SK-N-SH (cell line): Measurements from ENCODE around the gene VSIG10L.

Source experiments
- EZH2phosphoT487 ChIP-seq: fragments of 200-600 bp; sonication (generic); IDR thresholded peaks from 2 replicates; pipeline ENCODE4 v1.6.1; 2017; ENCODE audit warnings: low read depth, mixed run types, mild to moderate bottlenecking, antibody characterized with exemption, moderate library complexity, borderline replicate concordance
- MAX ChIP-seq: IDR thresholded peaks from 2 replicates; pipeline ENCODE4 v1.4.0; 2012; ENCODE audit warnings: low read depth
- NRF1 ChIP-seq: IDR thresholded peaks from 2 replicates; pipeline ENCODE4 v1.6.1; 2012; ENCODE audit warnings: low read depth, mild to moderate bottlenecking, low read length
- RXRA ChIP-seq: IDR thresholded peaks from 2 replicates; pipeline ENCODE4 v1.4.0; 2012; ENCODE audit warnings: low read depth, mild to moderate bottlenecking, borderline replicate concordance
- SIN3A ChIP-seq: IDR thresholded peaks from 2 replicates; pipeline ENCODE4 v1.6.1; 2012; ENCODE audit warnings: low read depth, mild to moderate bottlenecking, low read length, moderate library complexity, borderline replicate concordance
- TF ChIP-seq, protein P1 (sequence below): fragments of 200-600 bp; sonication (generic); IDR thresholded peaks from 2 replicates; pipeline ENCODE4 v1.6.1; 2017; ENCODE audit warnings: antibody characterized with exemption, mild to moderate bottlenecking, moderate library complexity

DNA sequence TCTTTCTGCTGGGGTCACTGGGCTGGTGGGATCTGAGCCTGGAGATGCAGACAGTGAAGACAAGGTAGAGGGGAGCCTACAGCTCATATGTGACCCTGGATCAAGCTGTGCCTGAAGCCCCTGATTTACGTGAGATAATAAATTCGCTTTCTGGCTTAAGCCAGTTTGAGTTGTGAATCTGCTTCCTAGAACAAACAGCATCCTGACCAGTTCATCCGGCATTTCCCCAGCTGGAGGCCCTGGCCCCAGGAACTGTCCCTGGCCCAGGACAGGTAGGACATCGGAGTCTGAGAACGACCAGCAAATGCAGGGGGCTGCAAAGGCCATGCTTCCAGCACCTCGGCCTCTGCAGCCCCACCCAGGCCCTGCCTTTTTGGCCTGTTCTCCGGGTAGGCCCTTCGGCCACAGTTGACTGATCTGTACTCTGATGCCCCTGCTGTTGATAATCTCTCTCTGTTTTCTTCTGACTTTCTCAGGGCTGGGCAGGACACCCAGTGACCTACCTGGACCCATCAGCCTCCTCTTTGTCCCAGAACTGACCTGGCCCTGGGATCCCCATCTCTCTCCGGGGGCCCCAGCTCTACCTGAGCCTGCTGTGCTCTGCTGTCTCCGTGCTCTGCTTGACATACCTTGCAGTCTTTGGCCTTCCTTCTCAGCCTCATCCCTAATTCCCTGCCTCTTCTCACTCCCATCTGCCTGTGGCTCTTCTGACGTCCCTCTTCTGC, 9.5 kb upstream of the VSIG10L start:
- TF ChIP-seq SIN3A = no peak
- TF ChIP-seq, protein P1, sequence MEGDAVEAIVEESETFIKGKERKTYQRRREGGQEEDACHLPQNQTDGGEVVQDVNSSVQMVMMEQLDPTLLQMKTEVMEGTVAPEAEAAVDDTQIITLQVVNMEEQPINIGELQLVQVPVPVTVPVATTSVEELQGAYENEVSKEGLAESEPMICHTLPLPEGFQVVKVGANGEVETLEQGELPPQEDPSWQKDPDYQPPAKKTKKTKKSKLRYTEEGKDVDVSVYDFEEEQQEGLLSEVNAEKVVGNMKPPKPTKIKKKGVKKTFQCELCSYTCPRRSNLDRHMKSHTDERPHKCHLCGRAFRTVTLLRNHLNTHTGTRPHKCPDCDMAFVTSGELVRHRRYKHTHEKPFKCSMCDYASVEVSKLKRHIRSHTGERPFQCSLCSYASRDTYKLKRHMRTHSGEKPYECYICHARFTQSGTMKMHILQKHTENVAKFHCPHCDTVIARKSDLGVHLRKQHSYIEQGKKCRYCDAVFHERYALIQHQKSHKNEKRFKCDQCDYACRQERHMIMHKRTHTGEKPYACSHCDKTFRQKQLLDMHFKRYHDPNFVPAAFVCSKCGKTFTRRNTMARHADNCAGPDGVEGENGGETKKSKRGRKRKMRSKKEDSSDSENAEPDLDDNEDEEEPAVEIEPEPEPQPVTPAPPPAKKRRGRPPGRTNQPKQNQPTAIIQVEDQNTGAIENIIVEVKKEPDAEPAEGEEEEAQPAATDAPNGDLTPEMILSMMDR = no peak
- no peak for TF ChIP-seq RXRA
- no peak for TF ChIP-seq NRF1
- TF ChIP-seq MAX = no peak
- TF ChIP-seq EZH2phosphoT487 = no peak
